GM12878 (cell line): ENCODE measurements around the gene DCAF11. TPM values are rescaled to one million over a fixed set of nuclear protein-coding genes. Genes with fewer than 3 reads are reported as not detected.

Experiments used
- BCLAF1 ChIP-seq: fragments of 450-650 bp; IDR thresholded peaks from 2 replicates; pipeline ENCODE4 v1.6.1; 2017; ENCODE audit warnings: antibody characterized with exemption, mild to moderate bottlenecking, moderate library complexity
- EED ChIP-seq: sonication (generic); IDR thresholded peaks from 2 replicates; pipeline ENCODE4 v1.6.1; 2016; ENCODE audit warnings: antibody characterized with exemption, low read depth
- POU2F2 ChIP-seq: IDR thresholded peaks from 3 replicates; pipeline ENCODE4 v1.6.1; 2011; ENCODE audit warnings: low read depth, mild to moderate bottlenecking, low read length, borderline replicate concordance
- PRDM15 ChIP-seq: fragments of 450-650 bp; formaldehyde crosslinking; IDR thresholded peaks from 2 replicates; pipeline ENCODE4 v1.4.0; 2020; ENCODE audit warnings: mild to moderate bottlenecking, moderate library complexity
- USF1 ChIP-seq: IDR thresholded peaks from 2 replicates; pipeline ENCODE4 v1.6.1; 2011; ENCODE audit warnings: borderline replicate concordance, low read depth, mild to moderate bottlenecking, moderate library complexity, mixed read lengths, low read length; ENCODE audit not compliant: insufficient read depth; ENCODE audit errors: extremely low read length
- polyA plus RNA-seq, 11 experiments: library from polyadenylated mRNA; depleted of rRNA in 4 of 11; unstranded in 6 of 11; stranded (reverse) in 5 of 11; fragments of >200 nt; fragmentation: Nextera tagmentation in 4 of 11; fragmentation: Illumina TruSeq in 1 of 11; extraction: Ambion mirVana in 4 of 11; extraction: Trizol in 1 of 11; gene quantifications; 1 replicate in 1 of 11; 2 replicates in 10 of 11; pipeline versions ENCODE4 v1.2.1 to v1.2.3, GENCODE V29; 2011 to 2016; ENCODE audit warnings: inconsistent platforms in 2 of 11, missing spikeins in 2 of 11, low read depth in 1 of 11
- total RNA-seq, 4 experiments: library from RNA; depleted of rRNA in 3 of 4; stranded (reverse); fragments of >200 nt in 3 of 4; fragmentation: Illumina TruSeq in 1 of 4; extraction: Trizol in 1 of 4; gene quantifications; 2 replicates each; pipeline versions ENCODE4 v1.2.1 to v1.2.3, GENCODE V29; 2013 to 2021

The DCAF11 gene
- total and polyA plus RNA-seq, 10 of the 15 experiments (the other 5 are each of a cell fraction or from before 2014, with no cell fraction given), result 13.4 to 91.2 (median 68.7) TPM

GRCh38 chr14:24133735-24134134 is 19.2 kb downstream of the DCAF11 start (continued):
- TF ChIP-seq PRDM15 (CRISPR knock-in tag) (no peak), EED (no peak), USF1 (no peak), POU2F2 (no peak), BCLAF1 (no peak)
